GM23338 (cell line): ENCODE results near the gene CAMTA1.

Source experiments
- CREB1 ChIP-seq: fragments of 250-450 bp; sonication (Bioruptor Pico); IDR thresholded peaks from 2 replicates; pipeline ENCODE4 v1.5.0; 2020; ENCODE audit warnings: low read depth, mild to moderate bottlenecking, moderate library complexity
- EZH2 ChIP-seq: fragments of 200-600 bp; sonication (generic); IDR thresholded peaks from one replicate; pipeline ENCODE4 v1.8.0; 2017; ENCODE audit warnings: antibody characterized with exemption, mild to moderate bottlenecking, low read depth; ENCODE audit not compliant: unreplicated experiment
- EZH2phosphoT487 ChIP-seq: fragments of 200-600 bp; sonication (generic); IDR thresholded peaks from one replicate; pipeline ENCODE4 v1.8.1; 2018; ENCODE audit warnings: antibody characterized with exemption; ENCODE audit not compliant: unreplicated experiment
- JUNB ChIP-seq: IDR thresholded peaks from one replicate; pipeline ENCODE4 v1.6.1; 2016; ENCODE audit warnings: antibody characterized with exemption; ENCODE audit not compliant: unreplicated experiment
- POLR2AphosphoS5 ChIP-seq: IDR thresholded peaks from 2 replicates; pipeline ENCODE4 v1.6.1; 2016; ENCODE audit warnings: antibody characterized with exemption, low read depth
- REST ChIP-seq: IDR thresholded peaks from one replicate; pipeline ENCODE4 v1.6.1; 2018; ENCODE audit warnings: antibody characterized with exemption; ENCODE audit not compliant: unreplicated experiment
- ZNF331 ChIP-seq: fragments of 250-450 bp; sonication (Bioruptor Pico); IDR thresholded peaks from 2 replicates; pipeline ENCODE4 v1.5.0; 2020; ENCODE audit warnings: low read depth, mild to moderate bottlenecking, moderate library complexity
- TF ChIP-seq, protein P1 (sequence below), 2 experiments: fragments of 200-600 bp in 1 of 2; sonication (generic) in 1 of 2; conservative IDR thresholded peaks; 2 replicates each; pipeline versions ENCODE4 v1.5.1 to v1.6.1; 2016 to 2017; ENCODE audit warnings: antibody characterized with exemption in 2 of 2, low read depth in 2 of 2, mild to moderate bottlenecking in 2 of 2, moderate library complexity in 1 of 2
- TF ChIP-seq, protein P2 (sequence below): fragments of 250-450 bp; sonication (Bioruptor Pico); IDR thresholded peaks from 2 replicates; pipeline ENCODE4 v1.5.0; 2020; ENCODE audit warnings: mild to moderate bottlenecking, moderate library complexity

DNA sequence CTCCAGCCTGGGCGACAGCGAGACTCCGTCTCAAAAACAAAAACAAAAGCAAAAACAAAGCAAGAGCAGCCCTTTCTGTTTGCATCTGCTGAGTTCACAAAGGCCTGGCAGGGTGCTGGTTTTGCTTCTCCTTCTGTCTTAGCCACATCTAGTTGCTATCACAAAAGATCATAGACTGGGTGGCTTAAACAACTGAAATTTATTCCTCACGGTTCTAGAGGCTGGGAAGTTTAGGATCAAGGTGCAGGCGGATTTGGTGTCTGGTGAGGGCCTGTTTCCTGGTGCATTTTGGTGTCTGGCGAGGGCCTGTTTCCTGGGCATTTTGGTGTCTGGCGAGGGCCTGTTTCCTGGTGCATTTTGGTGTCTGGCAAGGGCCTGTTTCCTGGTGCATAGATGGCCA, 471.3 kb downstream of the CAMTA1 start:
- TF ChIP-seq, protein P1, sequence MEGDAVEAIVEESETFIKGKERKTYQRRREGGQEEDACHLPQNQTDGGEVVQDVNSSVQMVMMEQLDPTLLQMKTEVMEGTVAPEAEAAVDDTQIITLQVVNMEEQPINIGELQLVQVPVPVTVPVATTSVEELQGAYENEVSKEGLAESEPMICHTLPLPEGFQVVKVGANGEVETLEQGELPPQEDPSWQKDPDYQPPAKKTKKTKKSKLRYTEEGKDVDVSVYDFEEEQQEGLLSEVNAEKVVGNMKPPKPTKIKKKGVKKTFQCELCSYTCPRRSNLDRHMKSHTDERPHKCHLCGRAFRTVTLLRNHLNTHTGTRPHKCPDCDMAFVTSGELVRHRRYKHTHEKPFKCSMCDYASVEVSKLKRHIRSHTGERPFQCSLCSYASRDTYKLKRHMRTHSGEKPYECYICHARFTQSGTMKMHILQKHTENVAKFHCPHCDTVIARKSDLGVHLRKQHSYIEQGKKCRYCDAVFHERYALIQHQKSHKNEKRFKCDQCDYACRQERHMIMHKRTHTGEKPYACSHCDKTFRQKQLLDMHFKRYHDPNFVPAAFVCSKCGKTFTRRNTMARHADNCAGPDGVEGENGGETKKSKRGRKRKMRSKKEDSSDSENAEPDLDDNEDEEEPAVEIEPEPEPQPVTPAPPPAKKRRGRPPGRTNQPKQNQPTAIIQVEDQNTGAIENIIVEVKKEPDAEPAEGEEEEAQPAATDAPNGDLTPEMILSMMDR (conservative IDR thresholded peaks at IDR 0.05; ENCODE audit: low read depth in 2 of 2), result no peak
- no peak for TF ChIP-seq POLR2AphosphoS5
- TF ChIP-seq EZH2, result no peak
- TF ChIP-seq EZH2phosphoT487, result no peak
- no peak for TF ChIP-seq REST
- TF ChIP-seq CREB1 (CRISPR knock-in tag), result no peak
- TF ChIP-seq JUNB, result no peak
- TF ChIP-seq ZNF331, result no peak
- TF ChIP-seq, protein P2, sequence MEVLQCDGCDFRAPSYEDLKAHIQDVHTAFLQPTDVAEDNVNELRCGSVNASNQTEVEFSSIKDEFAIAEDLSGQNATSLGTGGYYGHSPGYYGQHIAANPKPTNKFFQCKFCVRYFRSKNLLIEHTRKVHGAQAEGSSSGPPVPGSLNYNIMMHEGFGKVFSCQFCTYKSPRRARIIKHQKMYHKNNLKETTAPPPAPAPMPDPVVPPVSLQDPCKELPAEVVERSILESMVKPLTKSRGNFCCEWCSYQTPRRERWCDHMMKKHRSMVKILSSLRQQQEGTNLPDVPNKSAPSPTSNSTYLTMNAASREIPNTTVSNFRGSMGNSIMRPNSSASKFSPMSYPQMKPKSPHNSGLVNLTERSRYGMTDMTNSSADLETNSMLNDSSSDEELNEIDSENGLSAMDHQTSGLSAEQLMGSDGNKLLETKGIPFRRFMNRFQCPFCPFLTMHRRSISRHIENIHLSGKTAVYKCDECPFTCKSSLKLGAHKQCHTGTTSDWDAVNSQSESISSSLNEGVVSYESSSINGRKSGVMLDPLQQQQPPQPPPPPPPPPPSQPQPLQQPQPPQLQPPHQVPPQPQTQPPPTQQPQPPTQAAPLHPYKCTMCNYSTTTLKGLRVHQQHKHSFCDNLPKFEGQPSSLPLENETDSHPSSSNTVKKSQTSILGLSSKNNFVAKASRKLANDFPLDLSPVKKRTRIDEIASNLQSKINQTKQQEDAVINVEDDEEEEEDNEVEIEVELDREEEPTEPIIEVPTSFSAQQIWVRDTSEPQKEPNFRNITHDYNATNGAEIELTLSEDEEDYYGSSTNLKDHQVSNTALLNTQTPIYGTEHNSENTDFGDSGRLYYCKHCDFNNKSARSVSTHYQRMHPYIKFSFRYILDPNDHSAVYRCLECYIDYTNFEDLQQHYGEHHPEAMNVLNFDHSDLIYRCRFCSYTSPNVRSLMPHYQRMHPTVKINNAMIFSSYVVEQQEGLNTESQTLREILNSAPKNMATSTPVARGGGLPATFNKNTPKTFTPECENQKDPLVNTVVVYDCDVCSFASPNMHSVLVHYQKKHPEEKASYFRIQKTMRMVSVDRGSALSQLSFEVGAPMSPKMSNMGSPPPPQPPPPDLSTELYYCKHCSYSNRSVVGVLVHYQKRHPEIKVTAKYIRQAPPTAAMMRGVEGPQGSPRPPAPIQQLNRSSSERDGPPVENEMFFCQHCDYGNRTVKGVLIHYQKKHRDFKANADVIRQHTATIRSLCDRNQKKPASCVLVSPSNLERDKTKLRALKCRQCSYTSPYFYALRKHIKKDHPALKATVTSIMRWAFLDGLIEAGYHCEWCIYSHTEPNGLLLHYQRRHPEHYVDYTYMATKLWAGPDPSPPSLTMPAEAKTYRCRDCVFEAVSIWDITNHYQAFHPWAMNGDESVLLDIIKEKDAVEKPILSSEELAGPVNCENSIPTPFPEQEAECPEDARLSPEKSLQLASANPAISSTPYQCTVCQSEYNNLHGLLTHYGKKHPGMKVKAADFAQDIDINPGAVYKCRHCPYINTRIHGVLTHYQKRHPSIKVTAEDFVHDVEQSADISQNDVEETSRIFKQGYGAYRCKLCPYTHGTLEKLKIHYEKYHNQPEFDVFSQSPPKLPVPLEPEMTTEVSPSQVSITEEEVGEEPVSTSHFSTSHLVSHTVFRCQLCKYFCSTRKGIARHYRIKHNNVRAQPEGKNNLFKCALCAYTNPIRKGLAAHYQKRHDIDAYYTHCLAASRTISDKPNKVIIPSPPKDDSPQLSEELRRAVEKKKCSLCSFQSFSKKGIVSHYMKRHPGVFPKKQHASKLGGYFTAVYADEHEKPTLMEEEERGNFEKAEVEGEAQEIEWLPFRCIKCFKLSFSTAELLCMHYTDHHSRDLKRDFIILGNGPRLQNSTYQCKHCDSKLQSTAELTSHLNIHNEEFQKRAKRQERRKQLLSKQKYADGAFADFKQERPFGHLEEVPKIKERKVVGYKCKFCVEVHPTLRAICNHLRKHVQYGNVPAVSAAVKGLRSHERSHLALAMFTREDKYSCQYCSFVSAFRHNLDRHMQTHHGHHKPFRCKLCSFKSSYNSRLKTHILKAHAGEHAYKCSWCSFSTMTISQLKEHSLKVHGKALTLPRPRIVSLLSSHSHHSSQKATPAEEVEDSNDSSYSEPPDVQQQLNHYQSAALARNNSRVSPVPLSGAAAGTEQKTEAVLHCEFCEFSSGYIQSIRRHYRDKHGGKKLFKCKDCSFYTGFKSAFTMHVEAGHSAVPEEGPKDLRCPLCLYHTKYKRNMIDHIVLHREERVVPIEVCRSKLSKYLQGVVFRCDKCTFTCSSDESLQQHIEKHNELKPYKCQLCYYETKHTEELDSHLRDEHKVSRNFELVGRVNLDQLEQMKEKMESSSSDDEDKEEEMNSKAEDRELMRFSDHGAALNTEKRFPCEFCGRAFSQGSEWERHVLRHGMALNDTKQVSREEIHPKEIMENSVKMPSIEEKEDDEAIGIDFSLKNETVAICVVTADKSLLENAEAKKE, result no peak
